ELR (cell line): ENCODE measurements around the gene SARS1.

Experiments
- DNase-seq: peaks from one replicate; pipeline ENCODE4 v3.0.0-alpha.2; 2015; ENCODE audit warnings: low read depth

The SARS1 gene

GRCh38 chr1:109263234-109263596 lies 49.5 kb downstream of the SARS1 start:
- DNase-seq, result no peak

GRCh38 chr1:109263597-109264378 lies 50.1 kb downstream of the SARS1 start:
- DNase-seq, result peak; percentile 95

- DNase-seq, result no peak
Observed at GRCh38 chr1:109264379-109264755, 50.6 kb downstream of the SARS1 start.

GRCh38 chr1:109265016-109265415 lies 51.3 kb downstream of the SARS1 start:
- no peak for DNase-seq

- no peak for DNase-seq
Observed at GRCh38 chr1:109265741-109266330, 52.1 kb downstream of the SARS1 start.

- DNase-seq, result peak; percentile 60
Observed at GRCh38 chr1:109266965-109267364, 53.2 kb downstream of the SARS1 start.

- no peak for DNase-seq
Observed at GRCh38 chr1:109267743-109268300, 54.1 kb downstream of the SARS1 start.

- no peak for DNase-seq
Observed at GRCh38 chr1:109268431-109269211, 54.9 kb downstream of the SARS1 start.

- DNase-seq, result no peak
Observed at GRCh38 chr1:109269212-109269980, 55.7 kb downstream of the SARS1 start.

- no peak for DNase-seq
Observed at GRCh38 chr1:109269981-109270622, 56.4 kb downstream of the SARS1 start.

GRCh38 chr1:109270623-109271317 lies 57.1 kb downstream of the SARS1 start:
- no peak for DNase-seq

GRCh38 chr1:109271458-109271857 lies 57.7 kb downstream of the SARS1 start:
- DNase-seq, result no peak

GRCh38 chr1:109272021-109272799 lies 58.5 kb downstream of the SARS1 start:
- no peak for DNase-seq

GRCh38 chr1:109272831-109273547 lies 59.3 kb downstream of the SARS1 start:
- DNase-seq, result no peak

GRCh38 chr1:109273570-109274288 lies 60.0 kb downstream of the SARS1 start:
- no peak for DNase-seq

- DNase-seq, result peak; percentile 79
Observed at GRCh38 chr1:109274533-109275476, 61.1 kb downstream of the SARS1 start.

- DNase-seq, result peak; percentile 83
Observed at GRCh38 chr1:109275706-109276345, 62.1 kb downstream of the SARS1 start.
